Stimulated activated CD8-positive, alpha-beta memory T cell treated with anti-CD3 and anti-CD28 coated beads, Interleukin-7, amount 100 ng/mL, for 1 hour (primary cell): ENCODE results near the gene THAP4.

Experiments
- DNase-seq, 2 donors: peaks; one replicate each; pipeline ENCODE4 v3.0.0-alpha.2; 2020; ENCODE audit warnings: low read depth in 2 of 2

THAP4 gene

DNA sequence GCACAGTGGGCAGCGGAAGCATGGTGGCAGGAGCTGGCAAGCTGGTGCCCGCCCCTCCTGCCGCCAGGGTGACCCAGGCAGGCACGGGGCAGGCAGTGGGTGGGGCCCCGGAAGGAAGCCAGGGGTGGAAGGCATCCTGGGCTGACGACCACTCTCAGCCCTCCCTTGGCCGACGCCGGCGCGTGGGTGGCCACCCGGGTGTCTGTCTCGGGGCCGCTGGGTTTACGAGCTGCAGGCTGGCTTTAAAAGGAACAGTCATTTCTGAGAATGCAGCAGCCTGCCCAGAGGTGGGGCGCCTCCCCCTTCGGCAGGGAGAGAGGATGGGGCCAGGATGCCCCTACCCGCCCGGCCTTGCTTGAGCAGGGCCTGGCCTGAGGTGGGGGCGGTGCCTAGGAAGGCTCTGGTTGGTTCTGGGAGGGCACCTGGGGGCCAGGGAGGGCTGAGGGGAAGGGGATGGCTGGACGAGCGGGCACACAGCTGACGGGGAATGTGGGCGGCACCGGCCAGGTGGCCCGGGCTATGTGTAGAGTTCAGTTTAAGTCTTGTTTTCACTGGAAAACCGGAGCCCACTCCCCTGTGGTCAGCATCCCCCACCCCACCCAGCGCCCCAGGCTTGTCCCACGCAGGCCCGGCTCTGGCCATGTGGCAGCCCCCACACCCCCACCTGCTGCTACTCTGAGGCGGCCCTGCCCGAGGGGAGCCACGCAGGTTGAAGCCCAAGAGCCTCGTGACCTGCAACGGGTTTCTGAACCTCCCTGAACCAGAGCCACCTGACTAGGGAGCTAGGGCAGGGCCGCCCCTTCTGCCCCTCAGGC lies 72.2 kb downstream of the THAP4 start:
- DNase-seq = no peak

DNA sequence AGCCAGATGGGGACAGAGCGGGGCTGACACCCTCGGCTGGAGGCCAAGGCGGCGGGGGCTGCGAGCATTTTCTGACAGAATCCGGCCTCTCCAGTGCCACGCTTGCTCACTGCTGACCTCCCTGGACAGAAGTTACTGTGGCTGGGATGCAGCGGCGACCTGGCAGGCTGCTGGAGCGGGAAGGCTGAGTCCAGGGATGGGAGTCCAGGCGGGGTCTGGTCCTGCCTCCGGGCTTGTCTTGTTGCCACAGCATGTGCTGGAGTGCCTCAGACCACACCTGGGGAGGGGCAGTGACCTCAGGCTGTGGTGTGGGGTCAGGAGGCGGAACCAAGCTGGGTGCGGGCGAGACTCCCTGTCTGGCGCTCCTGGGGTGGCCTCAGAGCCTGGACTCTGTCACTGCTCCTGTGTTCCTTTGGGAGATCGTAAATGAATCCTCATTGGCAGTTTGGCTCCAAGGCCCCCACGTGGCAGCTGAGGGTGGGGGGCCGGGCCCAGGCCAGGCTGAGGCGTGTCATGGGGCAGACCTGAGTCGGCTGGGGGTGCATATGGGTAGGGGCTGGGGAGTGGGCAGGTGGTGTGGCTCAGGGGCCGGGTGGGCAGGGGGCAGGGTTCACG lies 72.9 kb downstream of the THAP4 start:
- no peak for DNase-seq

DNA sequence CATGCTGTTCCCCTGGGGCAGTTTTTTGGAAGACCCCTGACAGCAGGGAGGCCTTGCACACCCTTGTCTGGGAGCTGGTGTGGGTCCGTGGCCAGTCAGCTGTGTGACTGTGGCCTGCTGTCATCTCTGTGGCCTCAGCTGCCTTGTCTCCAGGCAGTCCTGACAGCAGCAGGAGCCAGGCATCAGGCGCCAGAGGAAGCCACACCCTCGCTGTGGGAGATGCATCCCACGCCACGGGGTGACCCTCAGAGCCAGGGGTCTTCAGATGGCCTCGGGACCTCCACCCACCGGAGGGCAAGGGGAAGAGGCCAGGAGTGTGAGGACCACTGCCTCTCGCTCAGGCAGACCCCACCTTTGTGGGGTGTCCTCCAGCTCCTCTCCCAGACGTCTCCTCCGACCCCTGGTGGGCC lies 73.4 kb downstream of the THAP4 start:
- DNase-seq = no peak

DNA sequence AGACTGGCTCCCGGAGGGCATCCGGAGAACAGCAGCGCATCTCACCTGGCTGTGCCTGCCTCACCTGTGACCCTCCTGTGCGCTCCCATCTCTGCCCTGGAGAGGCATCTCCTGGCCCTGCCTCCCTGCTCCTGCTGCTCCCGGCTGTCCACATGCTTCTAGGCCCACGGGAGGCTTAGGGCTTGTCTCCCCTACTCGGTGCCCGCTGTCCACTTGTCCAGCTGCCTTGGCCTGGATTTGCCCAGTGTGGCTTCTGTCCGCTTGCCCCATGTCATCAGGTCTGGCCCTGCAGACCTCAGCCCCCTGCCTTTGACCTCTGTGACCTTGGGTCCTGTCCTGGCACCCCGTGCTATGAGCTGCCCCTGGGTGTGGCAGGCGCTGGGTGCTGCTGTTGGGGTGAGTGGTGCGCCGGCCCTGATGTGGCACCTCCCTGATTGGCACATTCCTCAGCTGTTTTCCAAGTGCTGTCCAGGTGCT lies 73.9 kb downstream of the THAP4 start:
- DNase-seq = no peak

- DNase-seq = no peak
Measured at GRCh38 chr2:241562269-241562891, 74.6 kb downstream of the THAP4 start.

GRCh38 chr2:241561832-241562231 lies 75.1 kb downstream of the THAP4 start:
- DNase-seq = no peak

DNA sequence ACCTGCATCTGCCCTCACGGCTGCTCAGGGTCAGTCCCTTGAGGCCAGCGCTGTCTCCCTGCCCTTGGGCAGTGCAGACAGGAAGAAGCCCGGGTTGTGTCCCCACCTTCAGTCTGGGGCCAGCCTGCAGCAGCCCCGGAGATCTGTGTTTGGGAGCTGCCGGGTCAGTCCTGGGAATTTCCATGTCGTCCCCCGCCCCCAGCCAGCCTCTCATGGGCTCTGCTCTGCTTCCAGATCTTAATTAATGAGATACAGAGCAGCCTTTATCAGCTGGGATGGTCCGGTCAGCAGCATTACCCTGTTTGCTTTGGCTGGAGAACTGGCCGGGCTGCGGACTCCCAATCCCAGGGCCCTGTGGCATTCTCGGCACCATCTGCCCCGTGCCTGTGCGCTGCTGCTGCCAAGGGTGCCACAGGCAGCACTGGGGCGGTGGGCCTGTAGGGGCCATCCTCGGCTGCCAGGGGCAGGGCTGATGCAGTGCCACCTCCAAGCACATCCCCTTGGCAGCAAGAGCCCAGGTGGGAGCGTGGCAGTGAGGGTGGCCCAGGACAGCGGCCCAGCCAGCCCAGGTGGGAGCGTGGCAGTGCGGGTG lies 76.0 kb downstream of the THAP4 start:
- DNase-seq = no peak

GRCh38 chr2:241560162-241560882 lies 76.6 kb downstream of the THAP4 start:
- no peak for DNase-seq

- DNase-seq = no peak
Measured at GRCh38 chr2:241559323-241560161, 77.4 kb downstream of the THAP4 start.

DNA sequence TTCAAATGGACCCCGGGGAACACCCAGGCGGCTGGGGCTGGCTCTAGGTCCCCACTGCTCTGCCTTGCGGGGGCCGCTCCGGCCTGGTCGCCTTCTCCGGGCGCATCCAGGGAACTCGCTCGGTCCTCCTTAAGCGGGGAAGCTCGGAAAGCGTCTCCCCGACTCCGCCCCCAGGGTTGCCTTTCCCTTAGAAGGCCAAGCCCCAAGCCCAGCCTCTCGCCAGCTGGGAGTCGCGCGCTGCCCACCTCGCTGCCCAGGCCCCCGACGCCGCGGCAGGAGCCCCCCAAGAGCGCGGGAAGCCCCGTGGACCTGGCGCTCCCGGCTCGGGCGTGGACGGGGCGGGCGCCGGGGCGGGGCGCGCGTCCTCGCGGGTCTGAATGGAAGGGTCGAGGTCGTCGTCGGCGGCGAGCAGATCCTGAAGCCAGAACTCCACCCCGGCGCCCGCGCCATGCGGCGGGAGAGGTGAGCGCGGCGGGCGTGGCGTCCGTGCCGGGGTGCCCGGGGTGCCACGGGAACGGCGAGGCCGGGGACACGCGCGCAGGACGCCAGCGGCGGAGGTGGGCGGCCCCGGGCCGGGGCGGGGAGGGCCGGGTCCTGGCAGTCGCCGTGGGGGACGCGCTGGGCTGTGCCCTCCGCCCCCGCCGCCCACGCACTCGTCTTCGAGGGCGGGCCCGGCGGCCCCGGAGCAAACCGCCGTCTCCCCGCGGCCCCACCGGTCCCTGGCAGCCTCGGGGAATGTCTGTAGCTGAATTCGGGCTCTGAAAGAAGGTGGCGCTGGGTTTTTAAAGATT lies 78.2 kb downstream of the THAP4 start, which contains the start of gene BOK:
Gene BOK (plus strand): TSS at position 214 of the 791 bp plus-strand sequence. CDS start 739 bp downstream, outside the sequence.
- no peak for DNase-seq

GRCh38 chr2:241556746-241557145 lies 80.2 kb downstream of the THAP4 start:
- DNase-seq = no peak

GRCh38 chr2:241555711-241556110 lies 81.2 kb downstream of the THAP4 start:
- DNase-seq = no peak

DNA sequence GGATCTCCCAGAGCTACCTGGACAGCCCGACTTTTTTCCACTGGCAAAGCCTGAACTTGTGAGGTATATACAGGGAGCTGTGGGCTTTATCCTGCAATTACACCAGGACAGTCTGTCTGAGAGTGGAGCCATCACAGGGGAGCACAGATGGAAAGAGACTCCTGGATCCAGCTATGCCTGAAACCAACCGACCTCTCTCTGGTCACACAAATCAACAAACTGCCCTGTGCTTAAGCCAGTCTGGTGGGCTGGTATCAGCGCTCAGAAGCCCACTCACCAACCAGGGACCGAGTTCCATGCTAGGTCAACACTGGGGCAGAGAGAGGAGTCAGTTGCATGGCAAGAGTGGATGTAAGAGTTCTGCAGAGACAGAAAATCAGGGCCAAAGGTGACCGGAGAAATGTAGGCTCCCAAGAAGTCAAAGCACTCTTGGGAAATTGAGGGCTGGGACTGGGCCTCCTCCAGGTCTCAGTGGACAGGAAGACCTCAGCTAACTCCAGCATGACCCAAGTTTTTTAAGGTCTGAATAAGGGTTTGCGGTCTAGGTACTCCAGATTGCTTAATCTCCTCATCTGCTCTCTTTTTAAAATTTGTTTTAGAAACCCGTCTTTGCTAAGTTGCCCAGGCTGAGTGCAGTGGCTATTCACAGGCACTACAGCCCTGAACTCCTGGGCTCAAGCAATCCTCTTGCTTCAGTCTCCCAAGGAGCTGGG lies 82.2 kb downstream of the THAP4 start:
- DNase-seq = no peak

DNA sequence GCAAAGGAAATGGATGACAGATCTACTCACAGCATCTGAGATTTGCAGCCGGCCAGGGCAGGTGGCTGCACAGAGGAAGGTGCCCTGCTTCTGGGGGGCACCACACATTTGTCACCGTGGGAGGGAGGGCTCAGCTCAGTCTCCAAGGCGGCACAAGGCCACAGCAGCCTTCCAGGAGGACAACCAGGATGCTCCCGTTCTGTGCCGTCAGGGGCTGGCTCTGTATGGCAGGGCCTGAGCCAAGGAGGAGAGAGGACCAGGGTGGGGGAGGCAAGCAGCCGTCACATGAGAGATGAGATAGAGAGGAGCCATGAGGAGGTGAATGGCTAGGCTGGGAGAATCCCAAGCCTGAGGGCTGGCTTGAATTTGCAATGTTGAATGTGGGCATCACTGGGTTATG lies 83.0 kb downstream of the THAP4 start:
- DNase-seq = no peak

DNA sequence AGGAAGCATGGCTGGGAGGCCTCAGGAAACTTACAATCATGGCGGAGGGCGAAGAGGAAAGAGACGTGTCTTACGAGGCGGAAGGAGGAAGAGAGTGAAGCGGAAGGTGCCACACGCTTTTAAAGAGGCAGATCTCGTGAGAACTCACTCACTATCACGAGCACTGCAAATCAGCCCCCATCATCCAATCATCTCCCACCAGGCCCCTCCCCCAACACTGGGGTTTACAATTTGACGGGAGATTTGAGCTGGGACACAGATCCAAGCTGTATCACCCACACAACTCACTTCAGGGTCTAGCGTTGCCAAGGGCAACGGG lies 83.5 kb downstream of the THAP4 start:
- DNase-seq = no peak

- no peak for DNase-seq
Measured at GRCh38 chr2:241551998-241552737, 84.8 kb downstream of the THAP4 start.

DNA sequence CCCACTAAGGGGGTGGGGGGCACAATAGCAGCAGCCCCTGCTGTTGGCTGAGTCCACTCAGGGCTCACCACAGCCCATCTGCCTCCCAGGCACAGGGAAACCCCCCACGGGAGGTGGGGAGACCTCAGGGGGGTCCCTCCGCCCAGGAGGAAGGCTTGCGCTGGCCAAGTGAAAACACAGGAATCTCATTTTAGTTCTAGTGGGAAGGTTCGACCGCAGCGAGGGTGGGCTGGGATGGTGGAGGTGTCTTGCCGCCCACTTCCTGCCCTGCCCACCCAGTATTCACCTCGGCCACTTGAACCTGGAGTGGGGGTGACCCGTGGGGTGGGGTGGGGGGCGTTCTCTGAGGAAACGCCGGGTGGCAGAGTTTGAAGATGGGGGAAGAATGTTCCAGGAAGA lies 85.4 kb downstream of the THAP4 start:
- no peak for DNase-seq
